Activated T-cell treated with anti-CD3 and anti-CD28 coated beads for 48 hours (primary cell): ENCODE measurements around the gene COL23A1.

Source experiments
- DNase-seq: peaks from one replicate; pipeline ENCODE4 v3.0.0-alpha.2; 2020; ENCODE audit warnings: low read depth

Gene COL23A1

DNA sequence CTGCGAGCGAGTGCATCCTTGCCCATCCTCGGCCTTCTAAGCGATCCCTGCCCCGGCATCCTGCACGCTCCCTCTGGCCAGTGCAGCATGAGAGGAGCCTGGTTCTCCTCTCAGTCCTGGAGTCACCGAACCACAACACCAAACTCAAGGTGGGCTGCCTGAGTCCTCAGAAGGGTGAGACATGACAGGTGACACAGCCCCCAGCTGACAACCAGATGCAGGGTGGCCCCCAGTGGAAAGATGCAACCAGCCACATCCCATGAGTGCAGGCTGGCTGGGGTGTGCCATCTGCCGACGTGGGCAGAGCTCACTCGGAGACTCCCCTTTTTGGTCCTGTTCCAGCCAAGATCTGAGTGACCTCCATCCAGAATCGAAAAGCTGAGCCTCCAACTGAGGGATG lies 58.4 kb downstream of the COL23A1 start:
- DNase-seq = no peak

DNA sequence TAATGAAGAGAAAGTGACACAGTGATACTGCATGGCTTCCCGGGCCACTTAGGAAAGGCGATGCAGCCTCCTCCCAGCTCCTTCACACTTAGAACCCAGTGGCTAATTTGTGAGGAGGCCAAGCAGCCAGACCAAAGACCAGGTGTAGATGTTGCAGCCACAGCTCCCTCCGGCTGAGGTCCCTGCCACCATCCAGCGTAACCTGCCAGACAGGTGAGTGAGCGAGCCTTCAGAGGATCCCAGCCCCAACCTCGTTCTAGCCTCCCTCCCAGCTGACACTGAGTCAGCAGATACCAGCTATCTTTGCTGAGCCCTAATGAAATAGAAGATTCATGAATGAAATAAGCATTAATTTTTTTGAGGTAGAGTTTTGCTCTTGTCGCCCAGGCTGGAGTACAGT lies 59.7 kb downstream of the COL23A1 start:
- DNase-seq = no peak

DNA sequence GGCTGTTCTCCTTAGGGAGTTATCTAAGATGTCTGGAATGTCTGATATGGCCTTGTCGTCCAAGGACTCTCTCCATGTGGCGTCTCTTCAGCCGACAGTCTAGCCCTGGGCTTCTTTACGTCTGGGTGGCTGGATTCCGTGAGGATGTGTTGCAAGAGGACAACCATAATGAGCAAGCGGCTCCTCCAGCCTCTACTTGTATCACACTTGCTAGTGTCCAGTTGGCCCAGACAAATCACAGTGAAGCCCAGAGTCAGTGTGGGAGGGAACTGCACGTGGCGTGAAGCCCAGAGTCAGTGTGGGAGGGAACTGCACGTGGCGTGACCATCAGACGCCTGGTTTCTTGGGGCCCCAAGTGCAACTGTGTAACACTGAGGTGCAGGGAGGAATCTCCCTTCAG lies 61.1 kb downstream of the COL23A1 start:
- DNase-seq = no peak

DNA sequence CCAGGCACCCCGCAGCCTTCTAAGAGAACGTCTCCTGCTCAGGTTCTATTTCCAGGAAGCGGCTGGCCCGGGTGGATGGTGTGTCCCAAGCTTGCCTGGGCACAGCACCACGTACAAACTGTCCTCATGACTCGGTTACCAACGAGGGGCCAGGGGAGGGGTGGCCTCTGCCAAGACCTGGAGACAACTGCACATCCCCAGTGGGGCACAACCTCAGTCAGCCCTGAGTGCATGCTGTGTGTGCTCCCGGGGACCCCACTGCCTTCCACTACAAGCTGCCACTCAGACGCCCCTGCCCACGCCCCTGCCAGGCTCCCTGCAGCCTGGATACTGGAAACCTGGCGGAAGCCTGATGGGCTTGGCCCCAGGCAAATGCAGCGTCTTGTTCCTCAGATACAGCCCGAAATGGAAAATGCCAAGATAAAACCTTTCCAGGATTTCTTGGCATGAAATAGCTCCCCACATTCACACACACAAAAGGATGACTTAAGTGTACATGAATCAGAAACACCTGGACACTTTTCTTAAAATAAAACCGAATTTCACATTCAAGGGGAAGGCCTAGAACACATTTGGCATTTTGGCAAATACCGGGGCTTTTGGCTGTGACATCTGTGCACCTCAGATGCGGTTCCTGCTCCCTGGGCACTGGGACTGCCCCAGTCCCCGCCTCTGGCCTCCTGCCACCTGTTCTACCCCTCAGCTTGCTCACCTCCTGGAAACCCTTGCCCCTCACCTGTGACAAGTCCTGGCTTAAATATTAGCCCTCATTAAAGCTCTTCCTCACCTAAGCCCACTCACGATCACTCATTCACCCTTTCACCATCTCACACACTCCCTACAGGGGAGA lies 62.5 kb downstream of the COL23A1 start:
- DNase-seq = no peak

DNA sequence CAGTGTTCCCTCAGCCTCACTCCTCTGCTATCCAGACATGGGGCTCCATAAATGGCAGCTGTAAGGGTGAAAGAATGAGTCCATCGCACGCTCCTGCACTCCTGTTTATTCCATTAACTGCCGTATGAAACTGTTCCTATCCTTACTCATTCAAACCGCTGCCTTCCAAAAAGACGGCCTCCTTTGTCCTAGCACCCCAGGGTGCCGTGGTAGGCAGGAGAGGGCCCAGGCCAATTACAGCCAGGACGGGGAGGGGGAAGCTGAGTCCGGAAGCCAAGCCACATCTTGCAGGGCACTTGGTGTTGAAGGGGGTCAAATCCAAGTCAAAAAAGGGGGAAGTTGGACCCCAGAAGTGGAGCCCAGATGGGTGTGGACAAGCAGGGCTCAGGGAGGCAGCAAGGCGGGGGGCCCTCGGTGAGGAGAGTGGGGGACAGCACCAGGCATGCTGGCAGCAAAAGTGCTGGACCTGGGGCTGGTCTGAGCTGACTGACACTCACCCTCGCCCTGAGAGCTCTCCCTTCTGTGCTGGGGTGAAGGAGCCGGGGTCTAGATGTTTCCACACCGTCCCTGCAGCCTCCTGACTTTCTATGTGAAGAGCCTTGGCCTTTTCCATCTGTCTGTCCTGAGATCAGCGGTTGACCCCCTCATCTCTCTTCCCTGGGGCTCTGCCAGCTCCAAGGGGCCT lies 63.3 kb downstream of the COL23A1 start:
- no peak for DNase-seq

DNA sequence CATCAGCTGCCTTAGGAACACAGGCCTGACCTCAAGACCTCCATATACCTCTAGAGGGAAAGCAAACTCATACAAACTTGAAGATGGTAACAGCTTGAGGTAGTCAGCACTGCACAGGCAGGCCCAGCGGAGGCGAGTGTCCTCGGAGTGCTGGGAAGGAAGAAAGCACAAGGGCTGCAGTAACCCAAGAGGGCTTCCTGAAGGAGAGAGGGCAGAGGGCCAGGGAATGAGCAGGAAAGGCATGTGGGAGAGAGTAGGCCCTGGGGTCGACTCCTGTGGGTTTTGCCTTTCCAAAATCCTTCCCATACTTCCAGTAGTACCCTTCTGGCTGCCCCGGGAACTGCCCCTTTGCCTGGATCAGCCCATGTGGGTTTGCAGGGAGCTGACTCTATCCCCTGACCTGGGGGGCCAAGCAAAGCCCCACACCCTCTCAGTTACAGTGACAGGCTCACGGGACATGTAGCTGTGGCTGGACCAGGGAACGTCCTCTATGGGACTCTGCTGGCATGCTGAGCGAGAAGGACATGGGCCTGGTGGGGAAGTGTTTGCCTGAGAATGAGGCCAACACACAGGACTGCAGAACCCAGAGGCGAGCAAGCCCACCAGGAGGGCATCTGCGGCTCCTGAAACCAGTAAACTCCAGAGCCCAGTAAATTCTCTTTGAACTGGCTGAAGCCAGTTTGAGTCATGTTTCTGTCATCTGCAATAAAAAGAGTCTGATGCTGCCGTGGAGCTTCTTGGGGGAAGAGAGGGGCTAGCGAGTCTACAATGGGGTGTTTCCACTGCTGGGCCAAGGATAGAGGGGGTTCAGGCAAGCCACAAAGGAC lies 64.1 kb downstream of the COL23A1 start:
- no peak for DNase-seq

DNA sequence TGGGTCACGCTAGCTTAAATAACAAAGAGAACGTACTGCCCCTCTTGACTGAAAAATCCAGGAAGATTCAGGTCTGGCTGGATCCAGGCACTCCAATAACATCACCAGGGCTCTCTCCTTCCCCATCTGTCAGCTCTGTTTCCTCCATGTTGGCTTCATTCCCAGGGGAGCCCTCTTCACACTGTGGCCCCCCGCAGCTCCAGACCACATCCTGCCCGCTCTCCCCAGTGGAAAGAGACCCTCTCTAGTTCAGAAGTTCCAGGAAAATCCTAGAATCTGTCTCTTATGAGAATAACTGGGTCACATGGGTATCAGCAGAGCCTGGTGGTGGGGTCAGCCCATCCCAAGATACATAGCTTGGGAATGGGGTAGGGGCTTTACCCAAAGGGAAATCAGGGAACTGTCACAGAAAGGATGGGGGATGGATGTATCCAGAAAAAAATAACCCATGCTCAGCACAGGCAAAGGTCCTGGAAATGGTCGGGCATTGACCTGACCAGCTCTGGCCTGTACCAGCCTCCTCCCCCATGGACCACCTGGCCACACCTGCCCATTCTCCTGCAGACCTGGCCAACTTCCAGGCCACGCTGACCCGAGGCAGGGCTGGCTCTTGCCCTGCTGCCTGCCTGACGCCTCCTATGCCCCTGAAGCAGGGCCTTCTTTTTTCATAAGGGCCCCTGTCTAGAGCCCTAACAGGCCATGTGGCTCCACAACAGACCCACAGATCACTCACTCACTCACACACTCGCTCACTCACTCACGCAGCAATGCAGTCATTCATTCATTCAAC lies 65.9 kb downstream of the COL23A1 start:
- no peak for DNase-seq

DNA sequence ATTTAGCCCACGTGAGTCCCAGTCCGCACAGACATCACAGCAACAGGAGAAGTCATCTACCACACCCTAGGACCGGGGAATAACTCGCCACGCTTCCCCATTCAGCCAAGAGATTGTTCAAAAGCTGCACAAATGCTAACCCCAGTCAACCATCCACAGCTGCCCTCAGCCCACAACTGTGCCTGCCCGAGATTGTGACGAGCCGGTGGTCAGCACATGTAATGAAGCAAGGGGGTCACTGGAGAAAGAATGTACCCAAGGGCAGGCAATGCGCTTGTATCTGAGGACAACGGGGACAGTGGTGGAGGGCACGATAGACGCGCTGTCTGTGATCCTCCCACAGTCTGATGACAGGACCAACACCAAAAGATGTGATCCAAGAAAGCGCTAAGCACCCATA lies 67.8 kb downstream of the COL23A1 start:
- DNase-seq = no peak

DNA sequence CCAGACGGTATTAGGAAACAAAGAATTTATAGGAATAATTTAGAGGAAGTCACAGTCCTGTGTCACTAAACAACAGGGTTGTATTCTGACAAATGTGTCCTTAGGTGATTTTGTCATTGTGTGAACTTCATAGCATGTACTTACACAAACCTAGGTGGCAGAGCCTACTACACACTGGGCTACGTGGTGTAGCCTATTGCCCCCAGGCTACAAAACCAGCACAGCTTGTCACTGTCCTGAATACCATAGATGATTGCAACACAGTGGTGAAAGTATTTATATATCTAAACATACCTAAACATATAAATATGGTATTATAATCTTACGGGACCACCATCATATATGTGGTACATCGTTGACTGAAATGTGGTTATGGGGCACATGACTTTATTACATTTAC lies 69.3 kb downstream of the COL23A1 start:
- no peak for DNase-seq

DNA sequence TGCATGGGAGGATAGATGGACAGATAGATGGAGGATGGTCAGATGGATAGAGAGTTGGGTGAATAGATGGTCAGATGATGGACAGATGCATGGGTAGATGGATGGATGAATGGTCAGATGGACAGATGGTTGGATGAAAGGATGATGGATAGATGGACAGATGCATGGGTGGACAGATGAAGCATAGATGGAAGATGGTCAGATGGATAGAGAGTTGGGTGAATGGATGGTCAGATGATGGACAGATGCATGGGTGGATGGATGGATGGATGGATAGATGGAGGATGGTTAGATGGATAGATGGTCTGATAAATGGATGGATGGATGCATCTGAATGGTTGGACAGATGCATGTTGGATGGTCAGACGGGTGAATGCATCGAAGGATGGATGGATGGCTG lies 70.4 kb downstream of the COL23A1 start:
- DNase-seq = no peak

DNA sequence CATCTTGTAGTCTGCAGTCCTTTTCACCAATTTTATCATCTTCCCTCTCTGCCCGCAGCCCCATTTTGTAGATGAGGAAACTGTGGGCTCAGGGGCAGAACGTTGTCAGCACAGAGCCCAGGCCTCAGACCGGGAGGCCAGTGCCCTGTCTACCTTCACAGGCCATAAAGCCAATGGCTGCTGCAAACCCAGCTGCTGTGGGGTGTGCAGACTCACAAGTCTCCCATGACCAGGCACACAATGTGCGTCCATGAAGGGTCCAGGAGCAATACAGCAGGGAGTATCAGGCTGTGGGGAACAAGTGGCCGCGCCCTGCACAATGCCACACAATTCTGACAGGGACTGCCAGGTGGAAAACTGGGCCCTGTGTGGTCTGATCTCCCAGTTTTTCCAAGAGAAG lies 71.0 kb downstream of the COL23A1 start:
- DNase-seq = no peak

DNA sequence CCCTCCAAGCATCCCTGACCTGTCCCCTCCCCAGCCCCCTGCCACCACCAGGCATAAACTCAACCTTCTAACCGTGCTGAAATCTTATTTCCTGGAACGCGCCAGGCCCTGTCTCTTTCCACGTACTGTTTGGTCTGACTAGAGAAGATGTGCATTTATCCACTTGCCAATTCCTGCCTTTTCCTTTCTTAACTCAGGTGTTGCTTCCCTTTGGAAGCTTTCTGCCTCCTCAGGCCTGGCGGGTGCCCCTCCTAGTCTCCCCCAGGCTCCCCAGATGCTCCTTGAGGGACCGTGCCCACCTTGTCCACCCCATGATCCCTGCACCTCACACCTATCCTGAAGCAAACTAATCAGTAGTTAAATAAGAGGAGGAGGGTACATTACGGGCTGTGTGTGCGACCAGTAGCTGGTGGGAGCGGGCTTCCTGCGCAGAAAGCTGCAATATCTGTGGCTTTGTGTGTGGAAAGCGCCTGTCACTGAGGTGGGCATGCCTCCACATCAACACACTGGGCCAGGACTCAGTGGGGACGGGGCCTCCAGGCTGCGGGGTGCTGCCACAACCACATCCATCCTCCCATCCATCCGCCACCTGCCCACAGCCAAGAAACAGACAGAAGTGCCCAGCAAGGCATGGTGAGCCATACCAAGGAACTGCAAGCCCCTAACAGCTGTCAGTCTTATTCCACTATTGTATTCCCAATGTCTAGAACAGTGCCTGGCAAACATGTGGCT lies 73.5 kb downstream of the COL23A1 start:
- DNase-seq = no peak

DNA sequence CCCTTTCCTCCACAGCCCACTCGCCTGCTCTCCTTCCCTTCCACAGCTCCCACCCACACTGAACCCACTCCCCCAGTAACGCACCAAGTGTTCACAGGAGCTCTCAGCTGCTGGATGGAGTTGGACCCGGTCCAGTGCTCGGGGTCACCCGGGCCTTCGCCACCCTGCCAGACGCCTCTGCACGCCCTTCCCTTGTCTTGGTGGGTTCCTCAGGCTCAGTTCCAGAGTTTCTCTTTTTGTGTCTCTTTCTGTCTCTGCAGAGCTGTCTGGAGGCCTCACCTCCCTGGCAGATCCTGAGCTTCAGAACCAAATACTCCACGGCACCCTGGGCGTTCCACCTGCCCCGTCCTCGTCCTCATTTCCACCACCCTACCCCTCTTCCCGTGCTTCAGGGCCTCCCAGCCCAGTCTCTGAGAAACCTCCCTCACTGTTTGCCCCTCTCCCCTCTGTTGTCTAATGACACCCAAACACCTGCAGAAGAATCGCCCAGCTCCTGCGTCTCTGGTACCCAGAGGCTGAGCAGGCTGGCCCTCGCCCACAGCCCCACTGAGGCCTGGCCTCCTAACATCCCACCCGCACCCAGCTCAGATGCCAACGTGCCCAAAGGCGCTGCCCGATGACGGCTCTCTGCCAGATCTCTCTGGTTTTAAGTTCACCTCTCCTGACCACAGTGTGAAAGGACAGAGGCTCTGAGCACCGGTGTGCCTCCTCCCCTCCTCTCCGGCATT lies 74.3 kb downstream of the COL23A1 start:
- no peak for DNase-seq

DNA sequence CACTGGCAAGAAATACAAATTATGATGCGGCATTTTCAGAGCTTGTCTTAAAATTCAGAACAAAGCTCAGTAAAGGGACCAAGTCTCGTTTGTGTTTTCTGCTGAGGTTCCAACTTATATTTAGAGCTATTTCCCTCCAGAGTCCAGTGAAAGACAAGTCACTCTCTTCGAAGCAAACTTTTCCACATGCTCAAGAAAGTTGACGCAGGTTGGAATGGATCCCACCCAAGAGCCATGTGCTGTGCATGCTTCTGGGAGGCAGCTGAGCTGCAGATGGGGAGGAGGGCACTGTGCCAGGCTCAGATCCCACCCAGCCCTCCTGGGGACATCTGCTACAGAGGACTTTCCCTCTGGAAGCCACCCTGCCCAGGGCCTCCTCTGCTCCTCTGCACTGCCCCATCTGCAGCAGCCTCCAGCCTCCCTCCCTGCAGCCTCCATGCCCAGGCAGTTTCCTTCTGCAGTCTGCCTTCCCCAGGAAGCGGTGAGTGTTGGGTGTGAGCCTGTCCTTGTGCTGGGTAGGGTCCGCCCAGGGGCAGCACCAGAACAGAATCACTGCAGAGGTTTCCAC lies 75.3 kb downstream of the COL23A1 start:
- no peak for DNase-seq

DNA sequence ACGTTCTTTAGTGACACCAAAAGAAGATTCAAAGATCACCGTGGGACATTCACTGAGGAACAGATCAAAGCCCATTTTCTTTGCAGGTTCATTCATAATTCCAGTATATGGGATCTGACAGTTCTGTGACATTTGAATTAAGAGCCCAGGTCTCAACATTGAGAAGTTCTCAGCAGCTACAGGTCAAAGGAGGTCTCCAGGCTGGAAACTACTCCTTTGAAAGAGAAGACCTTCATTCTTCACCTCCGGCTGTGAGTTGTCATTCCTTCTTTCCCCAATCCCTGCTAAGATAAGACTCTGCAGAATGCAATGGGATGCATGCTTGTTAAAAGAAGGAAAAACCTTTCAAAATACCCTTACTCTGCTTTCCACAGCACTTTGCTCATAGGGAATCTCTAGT lies 79.0 kb downstream of the COL23A1 start:
- DNase-seq = no peak

DNA sequence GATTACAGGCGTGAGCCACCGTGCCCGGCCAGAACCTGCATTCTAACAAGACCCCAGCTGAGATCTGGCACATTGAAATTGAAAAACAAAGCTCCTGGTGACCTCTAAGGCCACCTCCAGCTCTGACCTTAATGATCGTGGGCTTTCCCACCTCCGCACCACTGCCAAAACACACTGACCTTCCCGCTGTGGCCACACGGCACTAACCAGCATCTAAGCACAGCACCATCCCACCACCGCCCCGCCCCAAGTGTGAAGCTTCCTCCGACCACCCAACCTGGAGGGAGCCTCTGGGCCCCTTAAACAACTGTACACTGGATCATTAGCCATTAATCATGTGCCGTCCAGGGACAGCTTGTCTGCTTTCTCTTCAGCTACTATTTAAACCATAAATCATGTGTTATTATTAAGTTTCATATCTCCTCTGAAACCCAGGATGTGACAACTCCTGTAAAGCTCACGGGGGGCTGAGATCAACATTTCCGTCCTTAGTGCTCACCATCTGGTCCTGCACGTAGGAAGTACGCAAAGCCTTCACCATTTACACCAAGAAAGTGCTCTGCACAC lies 80.6 kb downstream of the COL23A1 start:
- no peak for DNase-seq

DNA sequence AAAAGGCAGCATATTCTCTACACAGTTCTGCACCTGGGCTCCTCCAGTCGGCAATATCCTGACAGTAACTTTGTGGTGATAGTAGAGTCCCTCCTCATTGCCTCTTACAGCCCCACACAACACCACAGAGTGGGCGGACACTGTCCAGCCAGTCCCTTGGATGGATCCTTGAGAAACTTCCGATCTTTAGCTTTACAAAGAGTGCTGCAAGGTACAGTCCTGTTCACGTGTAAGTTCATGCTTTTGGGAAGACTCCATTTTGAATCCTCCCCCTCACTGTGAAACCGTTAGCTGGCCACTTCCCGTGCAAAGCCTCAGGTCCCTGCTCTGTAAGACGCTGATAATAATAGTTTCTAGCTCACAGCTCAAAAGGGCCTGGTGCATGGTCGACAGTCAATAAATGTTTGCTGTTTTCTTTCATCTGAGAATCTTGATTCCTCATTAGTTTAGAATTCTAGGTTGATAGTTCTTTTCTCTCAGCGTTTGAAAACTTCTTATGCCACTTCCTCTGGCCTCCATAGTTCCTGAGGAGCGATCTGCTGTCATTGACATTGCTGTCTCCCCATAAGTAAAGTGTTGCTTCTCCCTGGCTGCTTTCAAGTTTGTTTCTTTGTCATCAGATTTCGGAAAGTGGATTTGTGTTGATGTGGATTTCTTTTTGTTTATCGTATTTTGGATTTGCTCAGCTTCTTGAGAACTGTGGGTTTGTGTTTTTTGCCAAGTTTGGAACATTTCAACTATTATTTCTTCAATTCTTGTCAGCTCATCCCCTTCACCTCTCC lies 82.9 kb downstream of the COL23A1 start:
- no peak for DNase-seq

DNA sequence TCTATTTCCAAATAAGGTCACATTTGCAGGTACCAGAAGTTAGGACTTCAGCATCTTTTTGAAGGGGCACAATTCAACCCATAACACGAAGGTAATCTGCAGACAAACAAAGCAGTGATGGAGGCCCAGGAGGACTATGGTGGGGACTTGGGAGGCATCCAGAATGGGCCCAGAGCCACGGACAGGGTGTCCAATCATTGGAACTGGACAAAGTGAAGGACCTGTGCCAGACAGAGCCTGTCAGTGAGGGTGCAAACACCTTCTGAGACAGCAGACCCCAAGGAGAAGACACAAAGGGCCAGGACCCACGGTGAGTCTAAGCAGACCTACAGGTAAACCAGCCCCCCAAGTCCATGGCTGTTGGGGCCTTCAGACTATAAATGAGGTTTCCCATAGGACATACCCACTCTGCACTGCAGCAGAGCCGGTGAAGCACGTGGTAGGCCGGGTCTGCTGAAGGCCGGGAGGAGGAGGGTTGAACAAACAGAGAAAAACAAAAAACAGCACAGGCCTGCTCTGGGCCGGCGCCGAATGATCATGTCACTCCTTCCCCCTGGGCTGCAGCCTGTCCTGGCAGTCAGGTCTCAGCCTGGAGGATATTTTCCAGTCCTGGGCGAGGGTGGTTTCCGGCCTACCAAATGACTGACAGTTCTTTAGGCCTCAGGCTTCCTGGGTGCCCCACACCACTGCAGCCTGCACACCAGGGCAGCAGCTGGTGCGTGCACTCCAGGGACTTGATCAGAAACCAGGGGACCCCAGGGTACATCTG lies 84.4 kb downstream of the COL23A1 start:
- no peak for DNase-seq
